Stimulated activated CD4-positive, alpha-beta T cell treated with anti-CD3 and anti-CD28 coated beads, TNF-alpha, amount 100 ng/mL, for 48 hours (primary cell): Measurements from ENCODE around the gene KRT6C.
"Not testable (repeated sequence)": the region's sequence is repeated elsewhere in the genome, so short reads cannot be mapped to it uniquely, and the experiment has no call there.

ENCODE experiments used
- DNase-seq, 3 donors: peaks; one replicate each; pipeline ENCODE4 v3.0.0-alpha.2; 2020; ENCODE audit warnings: low read depth in 3 of 3

KRT6C gene

GRCh38 chr12:52473768-52474167 is at the start of gene KRT6C:
Gene KRT6C, minus strand, starts transcription at chr12:52473805. Its CDS starts 68 bp downstream, at chr12:52473737.
- no peak for DNase-seq

DNA sequence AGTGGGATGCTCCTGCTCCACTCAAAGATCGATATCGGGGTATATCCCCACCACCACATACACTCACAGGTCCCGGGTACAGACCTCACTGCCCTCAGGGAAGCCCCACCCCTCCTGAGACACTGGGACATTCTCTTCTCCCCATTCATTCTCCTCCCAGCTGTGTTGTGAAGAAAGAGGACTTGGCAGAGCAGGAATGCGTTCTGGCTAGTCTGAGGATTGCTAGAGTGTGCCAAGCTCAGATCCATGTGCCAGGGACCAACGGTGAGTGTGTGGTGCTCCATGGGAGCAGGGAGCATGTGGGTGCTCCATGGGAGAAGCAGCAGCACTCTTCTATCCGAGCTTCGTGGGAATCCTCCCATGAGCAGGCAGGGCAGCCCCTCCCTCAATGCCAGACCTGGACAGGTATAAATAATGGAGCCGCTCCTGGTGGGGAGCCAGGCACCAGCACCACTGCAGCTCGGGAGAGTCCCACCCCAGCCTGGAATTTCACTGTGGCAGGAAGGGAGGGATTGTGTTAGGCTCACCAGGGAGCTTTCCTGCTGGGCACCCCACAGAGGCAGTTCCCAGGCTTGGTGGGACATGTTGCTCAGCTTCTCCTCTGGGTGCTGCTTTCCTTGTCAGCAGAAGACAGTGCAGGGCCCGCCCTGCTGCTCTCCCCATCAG is 48.9 kb upstream of the KRT6C start:
- DNase-seq = no peak

GRCh38 chr12:52521568-52522266 is 48.1 kb upstream of the KRT6C start:
- DNase-seq = no peak

DNA sequence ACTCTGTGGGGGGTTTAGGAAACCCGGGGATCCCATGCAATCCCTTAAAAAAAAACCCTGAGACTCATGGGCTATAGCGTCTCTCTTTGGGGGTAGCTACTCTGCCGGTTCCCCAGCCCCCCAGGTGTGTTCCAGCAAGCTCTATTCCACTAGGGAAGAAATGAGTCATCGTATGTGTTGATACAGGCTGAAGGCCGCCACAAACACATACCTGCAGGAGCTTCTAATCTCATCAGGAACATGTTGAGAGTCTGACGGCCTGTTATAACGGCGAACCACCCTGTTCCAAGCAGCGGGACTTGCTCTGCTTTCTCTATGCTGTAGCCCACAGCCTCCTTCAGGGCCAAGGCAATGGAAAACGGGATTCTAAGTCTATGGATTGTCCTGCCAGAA is 47.6 kb upstream of the KRT6C start:
- no peak for DNase-seq

DNA sequence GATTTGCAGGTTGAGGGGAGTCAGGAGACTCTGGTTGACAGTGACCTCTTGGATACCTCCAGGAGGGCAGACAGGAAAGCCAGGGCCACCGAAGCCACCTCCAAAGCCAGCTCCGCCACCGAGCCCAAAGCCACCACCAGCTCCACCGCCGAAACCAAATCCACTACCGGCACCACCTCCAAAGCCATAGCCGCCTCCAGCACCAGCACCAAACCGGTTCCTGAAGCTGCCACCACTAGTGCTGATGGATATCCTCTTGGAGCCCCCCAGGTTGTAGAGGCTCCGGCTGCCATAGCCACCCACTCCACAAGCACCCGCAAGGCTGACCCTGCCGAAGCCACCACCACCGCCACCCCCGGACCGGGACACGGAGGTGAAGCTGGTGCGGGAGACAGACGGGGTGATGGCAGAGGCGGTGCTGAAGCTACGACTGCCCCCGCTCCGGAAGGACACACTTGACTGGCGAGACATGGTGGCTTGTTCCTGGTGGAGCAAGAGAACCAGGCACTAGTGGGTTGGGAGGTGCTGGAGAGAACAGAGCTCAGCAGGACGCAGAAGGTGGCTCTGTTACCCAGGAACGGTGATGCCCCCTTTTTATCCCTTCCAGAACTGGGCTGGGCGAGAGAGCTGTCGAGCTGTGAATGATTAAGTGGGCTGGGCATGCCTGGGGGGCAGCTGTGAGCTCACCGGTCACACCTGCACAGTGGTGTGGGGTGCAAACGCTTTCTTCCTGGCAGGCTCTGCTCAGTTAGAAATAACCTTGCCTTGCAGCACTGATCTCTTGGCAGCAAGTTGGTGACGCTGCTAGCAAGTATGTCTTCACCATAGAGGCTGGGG is 46.4 kb upstream of the KRT6C start, which contains the start of gene KRT5:
KRT5 (minus strand) TSS at position 569 of the 837 bp plus-strand sequence; CDS start at position 471, 98 bp downstream.
- no peak for DNase-seq

GRCh38 chr12:52519387-52519703 is 45.7 kb upstream of the KRT6C start:
- DNase-seq = no peak

- DNase-seq = no peak
Measured at GRCh38 chr12:52518574-52519386, 45.2 kb upstream of the KRT6C start.

DNA sequence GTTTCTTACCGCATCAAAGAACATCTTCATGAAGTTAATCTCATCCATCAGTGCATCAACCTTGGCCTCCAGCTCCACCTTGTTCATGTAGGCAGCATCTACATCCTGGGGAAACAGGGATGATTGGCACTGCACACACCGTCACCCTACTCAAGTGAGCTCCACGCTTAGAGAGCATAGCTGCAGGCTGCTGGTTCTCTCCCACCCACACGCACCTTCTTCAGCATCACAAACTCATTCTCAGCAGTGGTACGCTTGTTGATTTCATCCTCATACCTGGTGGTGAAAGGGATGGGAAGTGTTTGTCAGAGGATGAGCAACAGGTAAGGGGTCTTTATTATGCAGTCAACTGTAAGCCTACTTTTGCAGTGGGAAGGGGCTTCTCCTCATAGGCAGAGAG is 44.3 kb upstream of the KRT6C start:
- no peak for DNase-seq

- DNase-seq = no peak
Measured at GRCh38 chr12:52517005-52517835, 43.6 kb upstream of the KRT6C start.

DNA sequence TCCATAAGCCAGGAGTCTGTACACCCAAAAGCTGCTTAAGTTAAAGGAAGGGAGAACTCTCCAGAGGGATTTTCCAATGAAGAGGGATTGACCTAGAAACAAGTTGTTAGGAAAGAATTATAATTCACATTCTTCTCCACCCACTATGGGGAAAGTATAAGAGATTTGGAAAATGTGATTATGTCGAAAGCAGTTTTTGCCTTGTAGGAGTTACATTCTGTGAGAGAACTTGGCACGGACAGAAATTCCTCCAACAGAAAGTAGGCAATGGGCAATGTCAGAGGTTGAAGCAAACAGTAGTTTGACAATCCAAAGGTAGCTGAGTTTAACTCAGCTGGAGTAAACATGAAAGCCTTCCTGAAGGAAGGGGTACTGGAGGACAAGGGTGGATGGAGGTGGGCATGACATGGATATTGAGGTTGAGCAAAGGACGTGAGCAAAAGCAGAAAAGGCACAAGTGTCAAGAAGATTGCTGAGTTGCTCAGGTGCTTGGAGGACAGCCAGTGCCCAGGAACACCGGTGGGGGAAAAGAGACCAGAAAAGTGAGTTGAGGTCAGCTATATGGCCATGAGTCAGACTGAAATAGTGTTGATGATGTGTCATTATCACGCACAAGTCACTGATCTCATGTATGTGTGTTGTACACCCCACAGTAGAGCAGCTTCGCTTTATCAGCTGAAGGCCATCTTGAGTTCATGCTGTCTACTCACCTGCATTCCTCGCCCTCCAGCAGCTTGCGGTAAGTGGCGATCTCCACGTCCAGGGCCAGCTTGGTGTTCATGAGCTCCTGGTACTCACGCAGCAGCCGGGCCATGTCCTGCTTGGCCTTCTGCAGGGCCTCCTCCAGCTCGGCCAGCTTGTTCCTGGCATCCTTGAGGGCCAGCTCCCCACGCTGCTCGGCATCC is 42.6 kb upstream of the KRT6C start:
- no peak for DNase-seq

- no peak for DNase-seq
Measured at GRCh38 chr12:52515319-52515646, 41.7 kb upstream of the KRT6C start.

DNA sequence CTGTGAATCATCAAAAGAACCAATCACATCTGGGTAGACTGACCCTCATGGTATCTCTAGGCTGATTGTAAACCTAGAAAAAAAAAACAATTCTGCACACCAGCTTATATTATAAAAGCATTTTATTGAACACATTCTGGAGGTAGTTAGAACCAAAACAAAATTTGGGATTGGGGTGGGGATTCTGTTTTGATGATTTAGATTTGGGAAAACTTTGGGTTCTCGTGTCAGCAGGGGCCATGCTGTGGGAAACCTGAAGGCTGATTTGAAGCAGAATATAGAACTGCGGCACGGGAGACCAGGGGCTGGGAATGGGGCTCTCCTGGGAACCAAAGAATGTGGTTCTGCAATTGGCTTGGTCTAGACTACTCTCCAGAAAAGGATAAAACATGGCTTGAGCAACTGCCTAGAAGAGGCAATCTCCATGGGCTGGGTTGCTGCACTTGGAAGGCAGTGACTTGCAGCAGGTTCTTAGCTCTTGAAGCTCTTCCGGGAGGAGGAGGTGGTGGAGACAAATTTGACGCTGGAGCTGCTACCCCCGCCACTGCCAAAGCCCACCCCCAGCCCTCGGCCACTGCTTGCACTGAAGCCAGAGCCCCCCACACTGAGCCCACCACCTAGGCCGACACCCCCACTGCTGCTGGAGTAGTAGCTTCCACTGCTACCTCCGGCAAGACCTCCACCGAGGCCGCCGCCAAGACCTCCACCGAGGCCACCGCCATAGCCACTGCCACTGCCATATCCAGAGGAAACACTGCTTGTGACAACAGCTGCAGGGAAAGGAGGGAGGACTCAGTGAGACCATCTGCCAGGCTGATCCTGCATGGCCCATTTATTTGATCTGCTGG is 41.1 kb upstream of the KRT6C start:
- no peak for DNase-seq

GRCh38 chr12:52513736-52514135 is 40.1 kb upstream of the KRT6C start:
- no peak for DNase-seq

DNA sequence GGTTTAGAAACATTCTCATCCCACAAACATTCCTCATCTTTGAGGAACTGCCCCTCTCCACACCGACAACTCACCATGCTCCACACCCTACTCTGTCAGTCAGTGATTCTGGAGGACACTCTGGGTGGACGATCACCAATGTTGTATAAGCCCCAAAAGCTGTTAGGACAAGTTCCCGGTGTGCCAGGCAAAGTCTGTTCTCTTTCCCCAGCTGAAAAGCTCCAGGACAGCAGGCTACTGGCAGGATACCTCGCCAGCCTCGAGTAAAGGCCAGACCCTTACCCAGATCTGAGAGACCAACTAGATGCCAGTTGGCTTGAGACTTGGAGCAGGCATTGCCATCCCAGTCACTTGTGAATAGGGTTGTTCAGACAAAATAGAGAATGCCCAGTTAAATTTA is 34.6 kb upstream of the KRT6C start:
- DNase-seq = no peak

- DNase-seq = no peak
Measured at GRCh38 chr12:52506858-52507715, 33.5 kb upstream of the KRT6C start.

- DNase-seq = no peak
Measured at GRCh38 chr12:52502877-52503276, 29.3 kb upstream of the KRT6C start.

DNA sequence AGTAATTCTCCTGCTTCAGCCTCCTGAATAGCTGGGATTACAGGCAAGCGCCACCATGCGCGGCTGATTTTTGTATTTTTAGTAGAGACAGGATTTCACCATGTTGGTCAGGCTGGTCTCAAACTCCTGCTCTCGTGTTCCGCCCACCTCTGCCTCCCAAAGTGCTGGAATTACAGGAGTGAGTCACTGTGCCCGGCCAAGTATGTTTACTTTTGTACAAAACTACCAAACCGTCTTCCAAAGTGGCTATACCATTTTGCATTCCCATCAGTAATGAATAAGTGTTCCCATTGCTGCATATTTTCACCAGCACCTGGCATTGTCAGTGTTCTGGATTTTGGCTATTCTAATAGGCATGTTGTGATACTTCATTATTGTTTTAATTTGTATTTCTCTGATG is 27.9 kb upstream of the KRT6C start:
- no peak for DNase-seq

DNA sequence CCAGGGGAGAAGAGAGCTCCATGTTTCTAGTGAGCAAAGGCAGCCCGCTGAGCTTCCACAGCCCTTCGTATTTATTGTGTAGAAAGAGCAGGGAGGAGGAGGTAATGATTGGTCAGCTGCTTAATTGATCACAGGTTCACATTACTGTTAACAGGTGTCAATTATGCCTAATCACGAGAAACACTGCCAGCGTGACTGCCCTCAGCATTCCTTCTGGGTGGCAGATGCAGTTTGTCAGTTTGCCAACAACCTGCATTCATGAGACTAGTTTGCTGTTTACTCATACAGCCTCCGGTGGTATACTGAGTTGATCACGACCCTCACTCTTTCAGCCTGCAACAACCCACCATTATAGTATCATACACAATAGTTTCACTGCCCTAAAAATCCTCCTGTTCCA is 27.0 kb upstream of the KRT6C start:
- DNase-seq = not testable (repeated sequence)
